Activated CD8-positive, alpha-beta memory T cell treated with anti-CD3 and anti-CD28 coated beads for 4 hours (primary cell): Measurements from ENCODE around the gene PLEKHG5.

Experiments
- DNase-seq, 2 donors: peaks; one replicate each; pipeline ENCODE4 v3.0.0-alpha.2; 2020; ENCODE audit warnings: low read depth in 2 of 2

PLEKHG5 gene

DNA sequence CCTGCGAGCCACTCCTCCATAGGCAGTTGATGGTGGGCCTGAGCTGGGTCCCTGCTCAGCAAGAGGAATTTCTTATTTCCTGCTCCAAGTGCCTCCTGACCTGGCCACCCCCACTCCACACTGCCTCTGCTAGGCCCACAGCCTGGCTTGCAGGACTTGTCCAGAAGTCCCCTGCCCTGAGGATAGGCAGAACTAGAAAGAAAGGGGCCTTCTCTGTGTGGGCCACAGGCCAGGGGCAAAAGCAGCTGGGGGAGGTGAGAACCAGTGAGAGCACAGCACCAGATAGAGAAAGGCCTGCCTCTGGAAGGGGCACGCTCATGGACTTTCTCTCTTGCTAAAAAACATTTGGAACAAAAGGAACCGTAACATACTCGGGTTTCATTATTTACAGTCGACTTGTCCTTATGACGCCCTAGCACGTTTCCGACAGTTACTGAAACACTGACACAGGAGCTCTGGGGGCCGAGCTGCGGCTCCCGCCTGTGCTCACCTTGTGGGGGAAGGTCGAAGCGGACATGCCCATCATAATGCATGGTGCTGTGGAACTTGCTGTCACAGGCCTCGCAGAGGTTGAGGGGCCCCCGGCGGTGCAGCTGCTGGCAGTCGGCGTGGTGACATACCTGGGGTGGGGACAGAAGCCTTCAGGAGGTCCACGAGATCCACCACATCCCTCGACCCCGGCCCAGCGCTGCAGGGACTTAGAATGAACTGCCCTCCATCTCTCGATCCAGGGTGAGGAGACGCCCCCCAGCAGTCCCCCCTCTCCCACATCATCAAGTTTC is 14.2 kb downstream of the PLEKHG5 start:
- DNase-seq = no peak

GRCh38 chr1:6476483-6476882 is 15.0 kb downstream of the PLEKHG5 start:
- no peak for DNase-seq

DNA sequence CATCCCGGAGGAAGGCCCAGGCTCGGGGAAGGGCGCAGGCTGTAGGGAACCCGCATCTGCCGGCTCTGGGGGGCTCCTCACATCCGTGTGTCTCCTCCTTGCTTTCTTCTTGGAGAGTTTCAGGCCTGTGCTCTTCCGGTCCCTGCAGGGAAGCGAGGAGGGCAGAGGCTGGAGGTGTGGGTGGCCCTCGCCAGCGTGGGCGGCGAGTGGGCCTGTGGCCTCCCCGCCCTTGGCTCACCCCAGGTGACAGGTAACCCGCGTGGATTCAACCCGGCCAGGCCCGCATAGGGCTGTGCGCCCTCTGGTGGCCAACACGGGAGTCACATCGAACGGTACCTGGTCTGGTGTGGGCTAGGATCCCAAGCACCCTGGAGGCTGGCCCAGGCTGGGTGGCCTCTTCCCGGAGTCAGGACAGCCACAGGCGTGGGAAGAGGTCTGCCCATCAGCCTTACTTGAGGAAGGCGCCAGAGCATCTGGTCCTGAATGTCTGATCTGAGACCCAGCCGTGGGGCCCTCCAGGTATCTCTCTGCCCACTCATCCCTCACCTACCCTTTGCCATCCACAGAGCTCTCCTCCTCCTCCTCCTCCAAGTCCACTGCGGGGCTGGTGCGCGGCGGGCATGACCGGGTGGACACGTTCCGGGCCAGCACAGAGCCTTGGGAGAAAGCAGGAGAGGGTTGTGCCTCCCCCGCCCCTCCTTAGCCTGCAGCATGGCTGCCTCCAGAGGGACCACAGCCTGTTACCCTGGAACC is 15.9 kb downstream of the PLEKHG5 start:
- DNase-seq = peak; percentile 56 to 67

GRCh38 chr1:6474815-6475282 is 16.6 kb downstream of the PLEKHG5 start:
- no peak for DNase-seq

GRCh38 chr1:6473974-6474814 is 17.3 kb downstream of the PLEKHG5 start:
- DNase-seq = no peak

GRCh38 chr1:6473156-6473555 is 18.3 kb downstream of the PLEKHG5 start:
- no peak for DNase-seq

GRCh38 chr1:6472391-6472790 is 19.1 kb downstream of the PLEKHG5 start:
- DNase-seq = no peak

DNA sequence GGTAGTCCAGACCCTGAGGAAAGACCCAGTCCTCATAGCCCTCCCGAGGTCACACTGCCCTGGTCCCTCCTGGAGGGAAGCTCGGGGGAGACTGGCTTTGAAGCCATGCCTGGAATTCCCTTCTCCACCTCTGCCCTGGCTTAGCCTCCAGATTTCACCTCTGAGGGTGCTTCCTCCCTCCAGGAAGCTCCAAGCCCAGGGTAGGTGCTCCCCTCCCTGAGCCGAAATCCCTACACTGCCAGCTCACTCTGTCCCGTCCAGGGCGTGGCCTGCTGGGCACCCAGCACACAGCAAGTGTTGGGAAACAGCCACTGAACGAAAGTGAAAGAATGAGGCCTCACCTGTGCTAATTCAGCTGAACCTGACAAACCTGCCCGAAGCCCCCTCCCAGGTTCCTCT is 19.5 kb downstream of the PLEKHG5 start:
- DNase-seq = no peak

DNA sequence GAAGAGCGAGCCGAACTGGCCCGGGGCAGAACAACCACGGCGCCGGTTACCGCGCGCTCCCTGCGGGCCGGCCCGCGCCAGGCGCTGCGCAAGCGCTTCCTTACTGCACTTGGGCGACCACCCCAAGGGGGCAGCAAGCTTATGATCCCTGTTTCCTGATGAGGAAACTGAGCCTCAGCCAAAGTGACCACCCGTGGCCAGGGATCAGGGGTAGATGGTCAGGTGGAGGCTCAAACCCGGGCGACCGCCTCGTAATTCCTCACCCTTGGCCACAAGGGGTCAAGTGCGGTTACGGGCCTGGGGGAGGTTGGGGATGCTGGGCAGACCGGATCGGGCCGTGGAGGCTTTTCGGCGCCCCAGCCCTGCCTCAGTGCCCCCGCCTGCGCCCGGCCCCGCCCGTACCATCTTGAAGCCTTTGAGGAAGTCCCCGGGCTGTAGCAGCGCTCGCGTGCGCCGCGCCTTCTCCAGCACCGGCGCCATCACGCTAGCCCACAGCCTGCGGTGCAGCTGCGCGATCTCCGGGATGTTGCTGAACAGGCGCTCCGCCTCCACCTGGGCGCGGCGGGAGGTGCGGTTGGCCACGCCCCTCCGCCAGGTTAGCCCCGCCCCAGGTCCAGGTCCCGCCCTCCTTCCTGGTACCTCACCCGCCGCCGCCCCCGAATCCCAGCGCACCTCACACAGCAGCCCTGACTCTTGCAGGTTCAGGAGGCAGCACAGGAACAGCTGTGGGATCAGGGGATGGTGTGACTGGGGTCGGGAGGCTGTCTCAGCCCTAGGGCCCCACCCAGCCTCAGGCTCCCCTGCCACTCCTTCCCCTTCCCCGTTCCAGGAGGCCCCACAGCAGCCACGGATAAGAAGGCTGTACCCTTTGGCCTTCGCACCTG is 20.1 kb downstream of the PLEKHG5 start:
- DNase-seq = no peak

- DNase-seq = no peak
Observed at GRCh38 chr1:6470132-6471085, 21.1 kb downstream of the PLEKHG5 start.

GRCh38 chr1:6468729-6469461 is 22.6 kb downstream of the PLEKHG5 start:
- no peak for DNase-seq

DNA sequence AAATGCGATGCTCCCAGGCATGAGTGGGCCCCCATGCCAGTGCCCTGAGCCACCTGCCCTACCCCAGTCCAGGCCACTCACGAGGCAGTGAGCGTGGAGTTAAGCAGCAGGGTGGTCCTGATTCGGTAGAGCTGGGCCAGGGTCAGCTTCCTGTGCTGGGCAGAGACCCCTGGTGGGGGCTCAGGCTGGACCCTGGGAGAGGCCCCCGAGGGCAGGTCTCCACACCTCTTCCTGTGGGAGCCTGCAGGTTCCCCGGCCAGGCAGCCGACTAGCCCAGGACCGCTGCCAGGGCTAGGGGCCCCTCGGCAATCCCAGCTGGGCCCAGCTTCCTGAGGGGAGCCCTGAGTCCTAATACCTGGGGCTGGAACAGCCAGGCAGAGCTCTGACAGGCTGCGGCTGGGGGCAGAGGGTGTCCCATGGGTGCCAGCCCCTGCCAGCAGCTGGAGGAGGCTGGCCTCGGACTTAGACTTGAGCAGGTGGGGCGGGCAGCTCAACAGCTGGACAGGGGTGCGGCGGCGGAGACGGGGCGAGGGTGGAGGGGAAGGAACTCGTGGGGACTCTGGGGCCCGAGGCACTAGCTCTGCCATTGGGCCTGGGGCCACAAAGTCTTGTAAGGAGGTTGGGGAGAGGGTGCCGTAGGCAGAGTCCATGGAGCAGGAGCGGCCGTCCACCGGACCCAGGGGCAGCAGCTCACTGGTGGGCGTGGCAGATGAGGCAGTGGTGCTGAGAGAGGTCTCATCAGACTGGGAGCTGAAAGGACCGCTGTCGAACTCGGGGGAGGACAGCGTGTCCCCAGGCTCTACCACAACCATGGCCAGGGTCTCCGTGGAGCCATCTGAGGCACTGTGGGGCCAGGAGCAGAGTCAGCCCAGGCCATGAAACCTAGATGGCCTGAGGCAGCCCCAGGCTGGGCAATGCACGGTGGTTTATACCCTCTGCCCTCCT is 23.5 kb downstream of the PLEKHG5 start:
- no peak for DNase-seq

DNA sequence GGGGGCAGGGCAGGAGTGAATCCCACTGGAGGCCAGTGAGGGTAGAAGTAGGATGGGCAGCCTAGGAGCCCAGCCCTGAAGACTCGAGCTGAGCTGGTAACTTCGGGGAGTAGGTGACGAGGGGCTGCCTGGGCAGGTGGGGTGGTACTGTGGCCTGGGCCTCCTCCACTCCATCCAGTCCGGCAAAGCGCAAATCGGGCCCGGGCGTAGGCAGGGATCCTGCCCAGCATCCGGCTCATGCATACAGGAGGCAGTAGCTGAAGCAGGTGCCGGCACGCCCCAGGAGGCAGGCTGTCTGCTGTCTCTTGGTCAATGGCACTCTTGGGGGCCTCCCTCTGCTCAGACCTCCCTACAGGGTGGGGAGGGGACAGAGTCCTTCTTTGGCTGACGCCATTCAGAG is 24.2 kb downstream of the PLEKHG5 start:
- DNase-seq = no peak

- no peak for DNase-seq
Observed at GRCh38 chr1:6466751-6467150, 24.7 kb downstream of the PLEKHG5 start.

- no peak for DNase-seq
Observed at GRCh38 chr1:6466023-6466422, 25.4 kb downstream of the PLEKHG5 start, which contains the start of gene TNFRSF25. TNFRSF25 (minus strand) TSS chr1:6466173; CDS start chr1:6466107, 66 bp downstream.

GRCh38 chr1:6465461-6466005 is 25.9 kb downstream of the PLEKHG5 start:
- no peak for DNase-seq

GRCh38 chr1:6464915-6465314 is 26.6 kb downstream of the PLEKHG5 start:
- no peak for DNase-seq

- DNase-seq = no peak
Observed at GRCh38 chr1:6464514-6464836, 27.0 kb downstream of the PLEKHG5 start.
